WTC11 (cell line): Measurements from ENCODE around the gene PCDHGA8.

Source experiments
- ATF2 ChIP-seq: sonication (generic); formaldehyde crosslinking; IDR thresholded peaks from 2 replicates; pipeline ENCODE4 v1.8.1; 2022; ENCODE audit warnings: low read depth, missing genetic modification reagents, borderline replicate concordance
- CREM ChIP-seq: sonication (generic); formaldehyde crosslinking; IDR thresholded peaks from 2 replicates; pipeline ENCODE4 v1.8.1; 2022; ENCODE audit warnings: mild to moderate bottlenecking, missing genetic modification reagents, moderate library complexity
- CTCF ChIP-seq: fragments of 200-600 bp; IDR thresholded peaks from 2 replicates; pipeline ENCODE4 v1.8.0; 2022; ENCODE audit warnings: antibody characterized with exemption
- E2F1 ChIP-seq: sonication (generic); formaldehyde crosslinking; IDR thresholded peaks from 2 replicates; pipeline ENCODE4 v1.8.0; 2022; ENCODE audit warnings: mild to moderate bottlenecking, missing genetic modification reagents
- E2F4 ChIP-seq: sonication (generic); formaldehyde crosslinking; IDR thresholded peaks from 2 replicates; pipeline ENCODE4 v1.8.1; 2022; ENCODE audit warnings: low read depth, mild to moderate bottlenecking, moderate library complexity, missing genetic modification reagents, borderline replicate concordance
- E2F5 ChIP-seq: sonication (generic); formaldehyde crosslinking; IDR thresholded peaks from 2 replicates; pipeline ENCODE4 v1.8.1; 2022; ENCODE audit warnings: mild to moderate bottlenecking, moderate library complexity, missing genetic modification reagents
- MLX ChIP-seq: sonication (generic); formaldehyde crosslinking; IDR thresholded peaks from 2 replicates; pipeline ENCODE4 v1.8.1; 2023; ENCODE audit warnings: mild to moderate bottlenecking, missing genetic modification reagents, moderate library complexity
- PREB ChIP-seq: sonication (generic); formaldehyde crosslinking; IDR thresholded peaks from 2 replicates; pipeline ENCODE4 v1.8.1; 2022; ENCODE audit warnings: mild to moderate bottlenecking, missing genetic modification reagents, moderate library complexity, borderline replicate concordance
- SMAD3 ChIP-seq: sonication (generic); formaldehyde crosslinking; IDR thresholded peaks from 2 replicates; pipeline ENCODE4 v1.8.0; 2022; ENCODE audit warnings: missing genetic modification reagents, mild to moderate bottlenecking, borderline replicate concordance
- ZNF423 ChIP-seq: fragments of 250-450 bp; sonication (Bioruptor Pico); IDR thresholded peaks from 2 replicates; pipeline ENCODE4 v2.1.2; 2022; ENCODE audit warnings: mild to moderate bottlenecking, moderate library complexity

GRCh38 chr5:141402553-141403243 is 10.3 kb downstream of the PCDHGA8 start, which contains the start of gene PCDHGA9:
- TF ChIP-seq CTCF (no peak), E2F5 (no peak), E2F1 (CRISPR knock-in tag) (no peak), CREM (CRISPR knock-in tag) (no peak), ZNF423 (CRISPR knock-in tag) (no peak), E2F4 (CRISPR knock-in tag) (no peak), PREB (CRISPR knock-in tag) (no peak), SMAD3 (CRISPR knock-in tag) (no peak), ATF2 (CRISPR knock-in tag) (no peak), MLX (CRISPR knock-in tag) (no peak)
